ENCODE measurements around the gene TOM1L2. TPM values are rescaled to one million over a fixed set of nuclear protein-coding genes. Genes with fewer than 3 reads are reported as not detected.

The TOM1L2 gene
- total RNA-seq, 3 donors from 2014 or later (not counting 1 experiment from before 2014, with no cell fraction given), result 35.7 to 43.2 (median 35.7) TPM

GRCh38 chr17:17994271-17995069 is 22.3 kb upstream of the TOM1L2 start:
- H3K9me3 Mint-ChIP-seq, result no peaks in the 10 kb centered on the region
- peak overlapping the region in 1 of 2 donors; percentile 14 for H3K27ac Mint-ChIP-seq
- H3K36me3 ChIP-seq (ENCODE audit: control insufficient read depth, insufficient read depth, low read length), result no peaks in the 10 kb centered on the region
- H3K27me3 ChIP-seq (ENCODE audit: control insufficient read depth, insufficient read depth, low read length), result no peaks in the 10 kb centered on the region
- H3K27ac ChIP-seq (ENCODE audit: low read length), result no peak overlapping the region
- DNase-seq (peak in 1 of 2 donors; percentile 46), ATAC-seq (no peak)
- no peak for TF ChIP-seq CTCF (IDR thresholded peaks at IDR 0.05)
- H3K4me1 Mint-ChIP-seq, result no peaks in the 10 kb centered on the region
- no peaks in the 10 kb centered on the region for H3K9me3 ChIP-seq (ENCODE audit: control insufficient read depth, insufficient read depth, low read length)
- no peaks in the 10 kb centered on the region for H3K27me3 Mint-ChIP-seq (ENCODE audit: low read depth in 2 of 2)
- no peaks in the 10 kb centered on the region for H3K36me3 Mint-ChIP-seq
- no peaks in the 10 kb centered on the region for H3K4me1 ChIP-seq (ENCODE audit: control insufficient read depth, insufficient read depth, low read length)
- intact Hi-C loops (cut with micrococcal nuclease), result no loop called here
- no peak overlapping the region for H3K4me3 ChIP-seq (ENCODE audit: low read length)
- WGBS (ENCODE audit: insufficient coverage), result 71% methylated on average over 18 of the region's 18 CpGs
- H3K4me3 Mint-ChIP-seq, result no peak overlapping the region

- H3K27me3 ChIP-seq (ENCODE audit: control insufficient read depth, insufficient read depth, low read length), result no peaks in the 10 kb centered on the region
- intact Hi-C loops (cut with micrococcal nuclease), result no loop called here
- TF ChIP-seq CTCF (IDR thresholded peaks at IDR 0.05), result no peak
- no peak overlapping the region for H3K27ac ChIP-seq (ENCODE audit: low read length)
- no peaks in the 10 kb centered on the region for H3K27me3 Mint-ChIP-seq (ENCODE audit: low read depth in 2 of 2)
- no peak overlapping the region for H3K27ac Mint-ChIP-seq
- DNase-seq, result no peak
- H3K4me1 Mint-ChIP-seq, result no peaks in the 10 kb centered on the region
- H3K4me3 Mint-ChIP-seq, result no peak overlapping the region
- no peaks in the 10 kb centered on the region for H3K9me3 ChIP-seq (ENCODE audit: control insufficient read depth, insufficient read depth, low read length)
- no peaks in the 10 kb centered on the region for H3K36me3 Mint-ChIP-seq
- no peaks in the 10 kb centered on the region for H3K36me3 ChIP-seq (ENCODE audit: control insufficient read depth, insufficient read depth, low read length)
- H3K9me3 Mint-ChIP-seq, result no peaks in the 10 kb centered on the region
- H3K4me1 ChIP-seq (ENCODE audit: control insufficient read depth, insufficient read depth, low read length), result no peaks in the 10 kb centered on the region
- no peak for ATAC-seq
- H3K4me3 ChIP-seq (ENCODE audit: low read length), result no peak overlapping the region
- WGBS (ENCODE audit: insufficient coverage), result 94% methylated on average over 12 of the region's 12 CpGs
Measured at GRCh38 chr17:17993852-17994251, 21.7 kb upstream of the TOM1L2 start.

- intact Hi-C loops (cut with micrococcal nuclease), result no loop called here
- no peaks in the 10 kb centered on the region for H3K36me3 Mint-ChIP-seq
- H3K27ac ChIP-seq (ENCODE audit: low read length), result no peak overlapping the region
- no peak for DNase-seq
- H3K4me1 ChIP-seq (ENCODE audit: control insufficient read depth, insufficient read depth, low read length), result no peaks in the 10 kb centered on the region
- H3K4me3 Mint-ChIP-seq, result no peak overlapping the region
- H3K4me3 ChIP-seq (ENCODE audit: low read length), result no peak overlapping the region
- no peaks in the 10 kb centered on the region for H3K27me3 ChIP-seq (ENCODE audit: control insufficient read depth, insufficient read depth, low read length)
- no peaks in the 10 kb centered on the region for H3K36me3 ChIP-seq (ENCODE audit: control insufficient read depth, insufficient read depth, low read length)
- WGBS (ENCODE audit: insufficient coverage), result 95% methylated on average over 2 of the region's 2 CpGs
- no peaks in the 10 kb centered on the region for H3K27me3 Mint-ChIP-seq (ENCODE audit: low read depth in 2 of 2)
- ATAC-seq, result no peak
- H3K4me1 Mint-ChIP-seq, result no peaks in the 10 kb centered on the region
- no peak overlapping the region for H3K27ac Mint-ChIP-seq
- H3K9me3 Mint-ChIP-seq, result no peaks in the 10 kb centered on the region
- H3K9me3 ChIP-seq (ENCODE audit: control insufficient read depth, insufficient read depth, low read length), result no peaks in the 10 kb centered on the region
- no peak for TF ChIP-seq CTCF (IDR thresholded peaks at IDR 0.05)
Measured at GRCh38 chr17:17993366-17993765, 21.2 kb upstream of the TOM1L2 start.

GRCh38 chr17:17990282-17990681 is 18.1 kb upstream of the TOM1L2 start:
- Histone ChIP-seq H3K36me3 (ENCODE audit: control insufficient read depth, insufficient read depth, low read length) (no peaks in the 10 kb centered on the region), H3K27ac (ENCODE audit: low read length) (no peak overlapping the region), H3K4me3 (ENCODE audit: low read length) (no peak overlapping the region), H3K4me1 (ENCODE audit: control insufficient read depth, insufficient read depth, low read length) (no peaks in the 10 kb centered on the region), H3K9me3 (ENCODE audit: control insufficient read depth, insufficient read depth, low read length) (no peaks in the 10 kb centered on the region), H3K27me3 (ENCODE audit: control insufficient read depth, insufficient read depth, low read length) (no peaks in the 10 kb centered on the region)
- intact Hi-C loops (cut with micrococcal nuclease), result no loop called here
- Mint-ChIP-seq H3K27ac (no peak overlapping the region), H3K4me1 (no peaks in the 10 kb centered on the region), H3K36me3 (no peaks in the 10 kb centered on the region), H3K27me3 (ENCODE audit: low read depth in 2 of 2) (no peaks in the 10 kb centered on the region), H3K4me3 (no peak overlapping the region), H3K9me3 (no peaks in the 10 kb centered on the region)
- ATAC-seq, result no peak
- 93% methylated on average over 2 of the region's 2 CpGs for WGBS (ENCODE audit: insufficient coverage)
- no peak for DNase-seq
- no peak for TF ChIP-seq CTCF (IDR thresholded peaks at IDR 0.05)

All from natural killer cell (primary cell).